Activated B cell treated with CpG ODN at 0.5 μM for 24 hours (primary cell): Measurements from ENCODE around the gene TTC7B. TPM values are rescaled to one million over a fixed set of nuclear protein-coding genes. Genes with fewer than 3 reads are reported as not detected.

ENCODE experiments used
- ATAC-seq: fragments of 200-7000 bp; cut with Tn5 transposase; one replicate; pipeline ENCODE4 v1.10.0; 2021; ENCODE audit warnings: low read depth, mild to moderate bottlenecking, moderate library complexity
- CTCF ChIA-PET: fragments of 350-600 bp; sonication (Branson Sonifier 250); formaldehyde crosslinking; loops from one replicate; lab custom pipeline; 2021; ENCODE audit warnings: antibody characterized with exemption; lab: Charles Lee
- POLR2A ChIA-PET: fragments of 350-600 bp; sonication (Branson Sonifier 250); formaldehyde crosslinking; loops from one replicate; lab custom pipeline; 2021; ENCODE audit warnings: antibody characterized with exemption; lab: Charles Lee
- DNase-seq: peaks from one replicate; pipeline ENCODE4 v3.0.0; 2022
- H3K27ac Mint-ChIP-seq: one replicate; pipeline ENCODE4 v1.8.0; 2020; ENCODE audit warnings: mixed read lengths
- H3K27me3 Mint-ChIP-seq: one replicate; pipeline ENCODE4 v1.8.0; 2021; ENCODE audit warnings: mixed read lengths
- H3K36me3 Mint-ChIP-seq: one replicate; pipeline ENCODE4 v1.8.0; 2021; ENCODE audit warnings: low read depth, mixed read lengths
- H3K4me1 Mint-ChIP-seq: one replicate; pipeline ENCODE4 v1.8.0; 2021; ENCODE audit warnings: mixed read lengths
- H3K4me3 Mint-ChIP-seq: one replicate; pipeline ENCODE4 v1.8.0; 2020; ENCODE audit warnings: mild to moderate bottlenecking, mixed read lengths
- H3K9me3 Mint-ChIP-seq: one replicate; pipeline ENCODE4 v1.8.0; 2020; ENCODE audit warnings: mixed read lengths
- CTCF ChIP-seq: fragments of 200-600 bp; IDR thresholded peaks from one replicate; pipeline ENCODE4 v1.8.0; 2022; ENCODE audit warnings: antibody characterized with exemption, mild to moderate bottlenecking
- intact Hi-C: fragments of 100-400 bp; cut with micrococcal nuclease; formaldehyde crosslinking; loops from one replicate; pipeline ENCODE4 v1.15.1; 2024
- total RNA-seq: library from RNA; stranded (reverse); gene quantifications from 2 replicates; pipeline ENCODE4 v1.2.3, GENCODE V29; 2022

TTC7B gene
- total RNA-seq, 1 donor from 2014 or later, result 1.9 TPM

- Mint-ChIP-seq H3K4me3 (no peak overlapping the region), H3K27ac (no peak overlapping the region), H3K36me3 (peaks cover 5% of the 10 kb centered on the region), H3K27me3 (no peaks in the 10 kb centered on the region), H3K9me3 (no peaks in the 10 kb centered on the region), H3K4me1 (peaks cover 7% of the 10 kb centered on the region)
- intact Hi-C loops, result no loop called here
- DNase-seq, result no peak
- ATAC-seq, result no peak
- no peak for TF ChIP-seq CTCF
- POLR2A ChIA-PET, result no interaction called here
- CTCF ChIA-PET, result no interaction called here
Measured at GRCh38 chr14:90853116-90853515, 36.9 kb upstream of the TTC7B start.

GRCh38 chr14:90851327-90852036 is 35.3 kb upstream of the TTC7B start:
- H3K4me1 Mint-ChIP-seq, result peaks cover 4% of the 10 kb centered on the region
- no peak for ATAC-seq
- CTCF ChIA-PET, result no interaction called here

GRCh38 chr14:90850487-90850886 is 34.3 kb upstream of the TTC7B start:
- peaks cover 5% of the 10 kb centered on the region for H3K36me3 Mint-ChIP-seq
- H3K27me3 Mint-ChIP-seq, result no peaks in the 10 kb centered on the region
- H3K4me1 Mint-ChIP-seq, result no peaks in the 10 kb centered on the region
- TF ChIP-seq CTCF, result no peak
- no peak overlapping the region for H3K27ac Mint-ChIP-seq
- H3K4me3 Mint-ChIP-seq, result no peak overlapping the region
- intact Hi-C loops, result no loop called here
- ATAC-seq, result no peak
- DNase-seq, result no peak
- POLR2A ChIA-PET, result no interaction called here
- CTCF ChIA-PET, result no interaction called here
- no peaks in the 10 kb centered on the region for H3K9me3 Mint-ChIP-seq

More at GRCh38 chr14:90851327-90852036, 35.3 kb upstream of the TTC7B start:
- POLR2A ChIA-PET, result no interaction called here
- H3K4me3 Mint-ChIP-seq, result no peak overlapping the region
- H3K27ac Mint-ChIP-seq, result no peak overlapping the region
- no peak for DNase-seq
- H3K9me3 Mint-ChIP-seq, result no peaks in the 10 kb centered on the region
- intact Hi-C loops, result no loop called here
- H3K36me3 Mint-ChIP-seq, result peaks cover 5% of the 10 kb centered on the region
- H3K27me3 Mint-ChIP-seq, result no peaks in the 10 kb centered on the region
- no peak for TF ChIP-seq CTCF

- POLR2A ChIA-PET, result no interaction called here
- no peak for DNase-seq
- no peaks in the 10 kb centered on the region for H3K4me1 Mint-ChIP-seq
- peaks cover 5% of the 10 kb centered on the region for H3K36me3 Mint-ChIP-seq
- no peak for ATAC-seq
- H3K27ac Mint-ChIP-seq, result no peak overlapping the region
- TF ChIP-seq CTCF, result no peak
- CTCF ChIA-PET, result no interaction called here
- intact Hi-C loops, result no loop called here
- no peak overlapping the region for H3K4me3 Mint-ChIP-seq
- H3K27me3 Mint-ChIP-seq, result no peaks in the 10 kb centered on the region
- no peaks in the 10 kb centered on the region for H3K9me3 Mint-ChIP-seq
Measured at GRCh38 chr14:90849787-90850444, 33.7 kb upstream of the TTC7B start.

GRCh38 chr14:90848944-90849731 is 32.9 kb upstream of the TTC7B start:
- no peak for TF ChIP-seq CTCF
- DNase-seq (no peak), ATAC-seq (no peak)
- intact Hi-C loops, result no loop called here
- no peaks in the 10 kb centered on the region for H3K4me1 Mint-ChIP-seq
- no peak overlapping the region for H3K27ac Mint-ChIP-seq
- no peaks in the 10 kb centered on the region for H3K9me3 Mint-ChIP-seq
- ChIA-PET CTCF (no interaction called here), POLR2A (no interaction called here)
- H3K36me3 Mint-ChIP-seq, result peaks cover 5% of the 10 kb centered on the region
- H3K27me3 Mint-ChIP-seq, result no peaks in the 10 kb centered on the region
- H3K4me3 Mint-ChIP-seq, result no peak overlapping the region
